ENCODE data around the gene GYPA.
"Not testable (repeated sequence)": the region's sequence is repeated elsewhere in the genome, so short reads cannot be mapped to it uniquely, and the experiment has no call there.

GYPA gene

GRCh38 chr4:144140594-144141295 is at the start of gene GYPA:
Gene GYPA, minus strand, starts transcription at chr4:144140718. Its CDS starts 83 bp downstream, at chr4:144140635.
- H3K9ac ChIP-seq (ENCODE audit: low read depth, low read length); H3K4me1 ChIP-seq (ENCODE audit: control insufficient read depth, insufficient read depth, low read length); H3K36me3 ChIP-seq (ENCODE audit: control insufficient read depth, insufficient read depth, low read length); H3K9me3 ChIP-seq (ENCODE audit: control insufficient read depth, insufficient read depth, low read length); H3K4me3 ChIP-seq (ENCODE audit: low read depth, low read length); H3K27me3 ChIP-seq (ENCODE audit: control insufficient read depth, insufficient read depth, low read length): not testable (repeated sequence)

- peaks cover 12% of the 10 kb centered on the region for H3K4me1 ChIP-seq (ENCODE audit: control insufficient read depth, insufficient read depth, low read length)
- H3K36me3 ChIP-seq (ENCODE audit: control insufficient read depth, insufficient read depth, low read length), result no peaks in the 10 kb centered on the region
- no peak overlapping the region for H3K4me3 ChIP-seq (ENCODE audit: low read depth, low read length)
- H3K9ac ChIP-seq (ENCODE audit: low read depth, low read length), result no peak overlapping the region
- no peaks in the 10 kb centered on the region for H3K9me3 ChIP-seq (ENCODE audit: control insufficient read depth, insufficient read depth, low read length)
- H3K27me3 ChIP-seq (ENCODE audit: control insufficient read depth, insufficient read depth, low read length), result no peaks in the 10 kb centered on the region
Observed at GRCh38 chr4:144190009-144190408, 49.5 kb upstream of the GYPA start.

- no peak overlapping the region for H3K9ac ChIP-seq (ENCODE audit: low read depth, low read length)
- H3K4me1 ChIP-seq (ENCODE audit: control insufficient read depth, insufficient read depth, low read length), result peaks cover 12% of the 10 kb centered on the region
- H3K36me3 ChIP-seq (ENCODE audit: control insufficient read depth, insufficient read depth, low read length), result no peaks in the 10 kb centered on the region
Observed at GRCh38 chr4:144189121-144189520, 48.6 kb upstream of the GYPA start.

GRCh38 chr4:144185086-144185485 is 44.6 kb upstream of the GYPA start:
- Histone ChIP-seq H3K36me3 (ENCODE audit: control insufficient read depth, insufficient read depth, low read length) (no peaks in the 10 kb centered on the region), H3K4me3 (ENCODE audit: low read depth, low read length) (no peak overlapping the region), H3K9me3 (ENCODE audit: control insufficient read depth, insufficient read depth, low read length) (no peaks in the 10 kb centered on the region), H3K27me3 (ENCODE audit: control insufficient read depth, insufficient read depth, low read length) (no peaks in the 10 kb centered on the region), H3K9ac (ENCODE audit: low read depth, low read length) (no peak overlapping the region), H3K4me1 (ENCODE audit: control insufficient read depth, insufficient read depth, low read length) (peaks cover 8% of the 10 kb centered on the region)

More at GRCh38 chr4:144189121-144189520, 48.6 kb upstream of the GYPA start:
- no peaks in the 10 kb centered on the region for H3K27me3 ChIP-seq (ENCODE audit: control insufficient read depth, insufficient read depth, low read length)
- no peaks in the 10 kb centered on the region for H3K9me3 ChIP-seq (ENCODE audit: control insufficient read depth, insufficient read depth, low read length)
- H3K4me3 ChIP-seq (ENCODE audit: low read depth, low read length), result no peak overlapping the region

GRCh38 chr4:144183165-144183564 is 42.6 kb upstream of the GYPA start:
- H3K27me3 ChIP-seq (ENCODE audit: control insufficient read depth, insufficient read depth, low read length), result no peaks in the 10 kb centered on the region
- no peaks in the 10 kb centered on the region for H3K36me3 ChIP-seq (ENCODE audit: control insufficient read depth, insufficient read depth, low read length)
- H3K4me3 ChIP-seq (ENCODE audit: low read depth, low read length), result no peak overlapping the region
- no peak overlapping the region for H3K9ac ChIP-seq (ENCODE audit: low read depth, low read length)
- H3K9me3 ChIP-seq (ENCODE audit: control insufficient read depth, insufficient read depth, low read length), result no peaks in the 10 kb centered on the region
- peaks cover 5% of the 10 kb centered on the region for H3K4me1 ChIP-seq (ENCODE audit: control insufficient read depth, insufficient read depth, low read length)

- no peaks in the 10 kb centered on the region for H3K9me3 ChIP-seq (ENCODE audit: control insufficient read depth, insufficient read depth, low read length)
- no peak overlapping the region for H3K9ac ChIP-seq (ENCODE audit: low read depth, low read length)
- no peaks in the 10 kb centered on the region for H3K36me3 ChIP-seq (ENCODE audit: control insufficient read depth, insufficient read depth, low read length)
- H3K4me1 ChIP-seq (ENCODE audit: control insufficient read depth, insufficient read depth, low read length), result peaks cover 5% of the 10 kb centered on the region
- H3K27me3 ChIP-seq (ENCODE audit: control insufficient read depth, insufficient read depth, low read length), result no peaks in the 10 kb centered on the region
- no peak overlapping the region for H3K4me3 ChIP-seq (ENCODE audit: low read depth, low read length)
Observed at GRCh38 chr4:144181391-144181790, 40.9 kb upstream of the GYPA start.

- Histone ChIP-seq H3K4me1 (ENCODE audit: control insufficient read depth, insufficient read depth, low read length) (peaks cover 5% of the 10 kb centered on the region), H3K4me3 (ENCODE audit: low read depth, low read length) (no peak overlapping the region), H3K27me3 (ENCODE audit: control insufficient read depth, insufficient read depth, low read length) (no peaks in the 10 kb centered on the region), H3K9me3 (ENCODE audit: control insufficient read depth, insufficient read depth, low read length) (no peaks in the 10 kb centered on the region), H3K36me3 (ENCODE audit: control insufficient read depth, insufficient read depth, low read length) (no peaks in the 10 kb centered on the region), H3K9ac (ENCODE audit: low read depth, low read length) (no peak overlapping the region)
Observed at GRCh38 chr4:144179152-144179739, 38.7 kb upstream of the GYPA start.

GRCh38 chr4:144178414-144178813 is 37.9 kb upstream of the GYPA start:
- H3K4me3 ChIP-seq (ENCODE audit: low read depth, low read length), result no peak overlapping the region
- H3K27me3 ChIP-seq (ENCODE audit: control insufficient read depth, insufficient read depth, low read length), result no peaks in the 10 kb centered on the region
- peaks cover 5% of the 10 kb centered on the region for H3K4me1 ChIP-seq (ENCODE audit: control insufficient read depth, insufficient read depth, low read length)

GRCh38 chr4:144176476-144176875 is 36.0 kb upstream of the GYPA start:
- Histone ChIP-seq H3K4me3 (ENCODE audit: low read depth, low read length) (no peak overlapping the region), H3K4me1 (ENCODE audit: control insufficient read depth, insufficient read depth, low read length) (peaks cover 5% of the 10 kb centered on the region), H3K36me3 (ENCODE audit: control insufficient read depth, insufficient read depth, low read length) (no peaks in the 10 kb centered on the region), H3K9me3 (ENCODE audit: control insufficient read depth, insufficient read depth, low read length) (no peaks in the 10 kb centered on the region), H3K9ac (ENCODE audit: low read depth, low read length) (no peak overlapping the region), H3K27me3 (ENCODE audit: control insufficient read depth, insufficient read depth, low read length) (no peaks in the 10 kb centered on the region)

More at GRCh38 chr4:144178414-144178813, 37.9 kb upstream of the GYPA start:
- Histone ChIP-seq H3K9ac (ENCODE audit: low read depth, low read length) (no peak overlapping the region), H3K9me3 (ENCODE audit: control insufficient read depth, insufficient read depth, low read length) (no peaks in the 10 kb centered on the region), H3K36me3 (ENCODE audit: control insufficient read depth, insufficient read depth, low read length) (no peaks in the 10 kb centered on the region)

- H3K9ac ChIP-seq (ENCODE audit: low read depth, low read length), result no peak overlapping the region
- H3K4me3 ChIP-seq (ENCODE audit: low read depth, low read length), result no peak overlapping the region
- no peaks in the 10 kb centered on the region for H3K9me3 ChIP-seq (ENCODE audit: control insufficient read depth, insufficient read depth, low read length)
- no peaks in the 10 kb centered on the region for H3K36me3 ChIP-seq (ENCODE audit: control insufficient read depth, insufficient read depth, low read length)
- H3K4me1 ChIP-seq (ENCODE audit: control insufficient read depth, insufficient read depth, low read length), result peaks cover 5% of the 10 kb centered on the region
- H3K27me3 ChIP-seq (ENCODE audit: control insufficient read depth, insufficient read depth, low read length), result no peaks in the 10 kb centered on the region
Observed at GRCh38 chr4:144174401-144175067, 34.0 kb upstream of the GYPA start.

GRCh38 chr4:144171697-144172096 is 31.2 kb upstream of the GYPA start:
- Histone ChIP-seq H3K36me3 (ENCODE audit: control insufficient read depth, insufficient read depth, low read length) (no peaks in the 10 kb centered on the region), H3K27me3 (ENCODE audit: control insufficient read depth, insufficient read depth, low read length) (no peaks in the 10 kb centered on the region), H3K4me1 (ENCODE audit: control insufficient read depth, insufficient read depth, low read length) (no peaks in the 10 kb centered on the region), H3K9me3 (ENCODE audit: control insufficient read depth, insufficient read depth, low read length) (no peaks in the 10 kb centered on the region), H3K9ac (ENCODE audit: low read depth, low read length) (peak overlapping the region; percentile 8), H3K4me3 (ENCODE audit: low read depth, low read length) (no peak overlapping the region)

- no peaks in the 10 kb centered on the region for H3K9me3 ChIP-seq (ENCODE audit: control insufficient read depth, insufficient read depth, low read length)
- no peak overlapping the region for H3K4me3 ChIP-seq (ENCODE audit: low read depth, low read length)
- H3K9ac ChIP-seq (ENCODE audit: low read depth, low read length), result no peak overlapping the region
- no peaks in the 10 kb centered on the region for H3K4me1 ChIP-seq (ENCODE audit: control insufficient read depth, insufficient read depth, low read length)
- no peaks in the 10 kb centered on the region for H3K27me3 ChIP-seq (ENCODE audit: control insufficient read depth, insufficient read depth, low read length)
- H3K36me3 ChIP-seq (ENCODE audit: control insufficient read depth, insufficient read depth, low read length), result no peaks in the 10 kb centered on the region
Observed at GRCh38 chr4:144169211-144169610, 28.7 kb upstream of the GYPA start.
